Adrenal gland (tissue), 5 donors: ENCODE results near the gene RER1.

ENCODE experiments used
- POLR2A ChIP-seq, 2 donors: fragments of 450-650 bp; IDR thresholded peaks; one replicate each; pipeline ENCODE4 v1.6.1; 2017; ENCODE audit warnings: antibody characterized with exemption in 2 of 2, mild to moderate bottlenecking in 2 of 2, moderate library complexity in 1 of 2
- TF ChIP-seq, protein P1 (sequence below), 6 experiments: fragments of 450-650 bp in 4 of 6; fragments of 200-600 bp in 2 of 6; sonication (generic) in 1 of 6; IDR thresholded peaks; 1 replicate in 5 of 6; 2 replicates in 1 of 6; pipeline versions ENCODE4 v1.5.1 to v1.8.0; 2016 to 2021; ENCODE audit warnings: antibody characterized with exemption in 6 of 6, mild to moderate bottlenecking in 2 of 6, moderate library complexity in 1 of 6
- donor health status: DM: no; HTN: no; CAD: no.

DNA sequence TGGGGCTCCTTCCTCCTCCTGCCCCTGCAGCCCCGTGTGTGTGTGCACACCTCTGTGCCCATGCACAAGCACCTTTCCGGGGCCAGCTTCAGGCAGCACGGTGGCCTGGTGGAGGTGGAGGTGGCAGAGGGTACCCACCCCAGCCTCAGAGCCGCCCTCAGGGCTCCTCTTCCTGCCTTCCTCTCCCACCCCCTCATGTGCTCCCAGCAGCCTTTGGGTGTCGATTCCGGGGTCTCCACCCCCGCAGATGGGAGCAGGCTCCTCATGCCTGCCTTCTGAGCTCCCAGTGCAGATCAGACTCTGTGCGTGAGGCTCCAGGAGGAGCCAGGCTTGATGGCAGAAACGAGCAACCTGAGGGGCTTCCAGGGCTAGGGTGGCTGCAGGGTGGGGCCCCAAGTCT lies 55.2 kb downstream of the RER1 start:
- TF ChIP-seq, protein P1, sequence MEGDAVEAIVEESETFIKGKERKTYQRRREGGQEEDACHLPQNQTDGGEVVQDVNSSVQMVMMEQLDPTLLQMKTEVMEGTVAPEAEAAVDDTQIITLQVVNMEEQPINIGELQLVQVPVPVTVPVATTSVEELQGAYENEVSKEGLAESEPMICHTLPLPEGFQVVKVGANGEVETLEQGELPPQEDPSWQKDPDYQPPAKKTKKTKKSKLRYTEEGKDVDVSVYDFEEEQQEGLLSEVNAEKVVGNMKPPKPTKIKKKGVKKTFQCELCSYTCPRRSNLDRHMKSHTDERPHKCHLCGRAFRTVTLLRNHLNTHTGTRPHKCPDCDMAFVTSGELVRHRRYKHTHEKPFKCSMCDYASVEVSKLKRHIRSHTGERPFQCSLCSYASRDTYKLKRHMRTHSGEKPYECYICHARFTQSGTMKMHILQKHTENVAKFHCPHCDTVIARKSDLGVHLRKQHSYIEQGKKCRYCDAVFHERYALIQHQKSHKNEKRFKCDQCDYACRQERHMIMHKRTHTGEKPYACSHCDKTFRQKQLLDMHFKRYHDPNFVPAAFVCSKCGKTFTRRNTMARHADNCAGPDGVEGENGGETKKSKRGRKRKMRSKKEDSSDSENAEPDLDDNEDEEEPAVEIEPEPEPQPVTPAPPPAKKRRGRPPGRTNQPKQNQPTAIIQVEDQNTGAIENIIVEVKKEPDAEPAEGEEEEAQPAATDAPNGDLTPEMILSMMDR (IDR thresholded peaks at IDR 0.05), result no peak
- no peak for TF ChIP-seq POLR2A (IDR thresholded peaks at IDR 0.05)
